K562 (cell line): ENCODE measurements around the gene AACS. TPM values are rescaled to one million over a fixed set of nuclear protein-coding genes. Genes with fewer than 3 reads are reported as not detected.

ENCODE experiments used
- ATAC-seq: fragments of 200-7000 bp; cut with Tn5 transposase; 3 replicates; pipeline ENCODE4 v1.9.1; 2020; ENCODE audit warnings: moderate library complexity
- BruUV-seq: library from RNA; stranded (reverse); fragments of 400-500 nt; replicated peaks from 2 replicates; lab custom pipeline; 2021; lab: Mats Ljungman, UMichigan
- CTCF ChIA-PET: fragments of 300-600 bp; formaldehyde crosslinking; extraction: SDS; loops from one replicate; lab custom pipeline; 2021; ENCODE audit warnings: low intra/inter-chr PET ratio; lab: Yijun Ruan, JAX
- POLR2A ChIA-PET: fragments of 300-600, 350-650 bp; sonication (Branson Sonifier 250); formaldehyde crosslinking; extraction: SDS; loops from one replicate; lab custom pipeline; 2021; ENCODE audit warnings: antibody characterized with exemption, inconsistent platforms; lab: Yijun Ruan, JAX
- DNase-seq, 4 experiments: peaks; one replicate each; pipeline versions ENCODE4 v3.0.0 to v3.0.0-alpha.2; 2011 to 2018; ENCODE audit warnings: low spot score in 3 of 4, mixed read lengths in 3 of 4; ENCODE audit errors: extremely low read depth in 1 of 4
- FAIRE-seq: peaks from 2 replicates; lab custom pipeline; 2011; peaks lifted over from hg19 to GRCh38; lab: Jason Lieb, UNC
- H2AFZ ChIP-seq: 2 replicates; pipeline ENCODE4 v1.6.0; 2011; ENCODE audit warnings: low read depth, low read length, control low read depth, inconsistent platforms
- H3K27ac ChIP-seq: fragments of 200-600 bp; 3 replicates; pipeline ENCODE4 v1.8.0; 2011; ENCODE audit warnings: low read depth, mild to moderate bottlenecking, control low read depth, inconsistent platforms, low read length, moderate library complexity, mixed read lengths; ENCODE audit errors: extremely low read depth
- H3K27me3 ChIP-seq, 2 experiments: fragments of 300-600 bp in 1 of 2; 2 replicates in 1 of 2; 3 replicates in 1 of 2; pipeline versions ENCODE4 v1.6.0 to v1.8.0; 2011; ENCODE audit warnings: inconsistent platforms in 2 of 2, low read length in 2 of 2, mild to moderate bottlenecking in 1 of 2, mixed read lengths in 1 of 2, moderate library complexity in 1 of 2; ENCODE audit not compliant: control insufficient read depth in 2 of 2, insufficient read depth in 2 of 2
- H3K36me3 ChIP-seq: fragments of 300-600 bp; 3 replicates; pipeline ENCODE4 v1.8.0; 2011; ENCODE audit warnings: mild to moderate bottlenecking, low read length, inconsistent platforms; ENCODE audit not compliant: control insufficient read depth, insufficient read depth
- H3K4me1 ChIP-seq, 2 experiments: fragments of 200-600 bp in 1 of 2; replicated peaks in 1 of 2; 2 replicates in 1 of 2; 3 replicates in 1 of 2; pipeline versions ENCODE4 v1.5.1 to v1.8.0; 2011; ENCODE audit warnings: inconsistent platforms in 2 of 2, low read length in 2 of 2, mild to moderate bottlenecking in 1 of 2, mixed read lengths in 1 of 2, moderate library complexity in 1 of 2; ENCODE audit not compliant: control insufficient read depth in 2 of 2, insufficient read depth in 2 of 2
- H3K4me2 ChIP-seq: 2 replicates; pipeline ENCODE4 v1.6.1; 2011; ENCODE audit warnings: low read length, control low read depth, inconsistent platforms, mixed read lengths; ENCODE audit not compliant: insufficient read depth
- H3K4me3 ChIP-seq: fragments of 200-600 bp; sonication (generic), shearing (Covaris generic); 2 replicates; pipeline ENCODE4 v1.5.1; 2016; ENCODE audit warnings: control low read depth, inconsistent platforms
- H3K79me2 ChIP-seq: fragments of 200-600 bp; 3 replicates; pipeline ENCODE4 v1.8.0; 2011; ENCODE audit warnings: low read length, inconsistent platforms; ENCODE audit not compliant: control insufficient read depth, insufficient read depth
- H3K9ac ChIP-seq, 2 experiments: 2 replicates each; pipeline versions ENCODE4 v1.6.0 to v1.6.1; 2011; ENCODE audit warnings: low read depth in 2 of 2, low read length in 2 of 2, control low read depth in 1 of 2, inconsistent platforms in 1 of 2, mild to moderate bottlenecking in 1 of 2, mixed read lengths in 1 of 2; ENCODE audit not compliant: insufficient read depth in 1 of 2
- H3K9me1 ChIP-seq: one replicate; pipeline ENCODE4 v1.6.0; 2011; ENCODE audit warnings: inconsistent platforms, mild to moderate bottlenecking, low read length, moderate library complexity; ENCODE audit not compliant: control insufficient read depth, insufficient read depth
- H3K9me3 ChIP-seq: replicated peaks from 2 replicates; pipeline ENCODE4 v1.5.1; 2011; ENCODE audit warnings: low read depth, low read length, inconsistent platforms; ENCODE audit not compliant: control insufficient read depth, insufficient read depth
- H4K20me1 ChIP-seq: replicated peaks from 2 replicates; pipeline ENCODE4 v1.6.1; 2011; ENCODE audit warnings: low read length, inconsistent platforms, mixed read lengths; ENCODE audit not compliant: control insufficient read depth, insufficient read depth
- HDAC3 ChIP-seq: fragments of 450-650 bp; IDR thresholded peaks from 2 replicates; pipeline ENCODE4 v1.6.1; 2018; ENCODE audit warnings: borderline replicate concordance, mild to moderate bottlenecking, moderate library complexity; ENCODE audit not compliant: partially characterized antibody
- HMBOX1 ChIP-seq: sonication (generic); IDR thresholded peaks from 2 replicates; pipeline ENCODE4 v1.6.1; 2016
- POU5F1 ChIP-seq: fragments of 150-350 bp; IDR thresholded peaks from 2 replicates; pipeline ENCODE4 v1.6.1; 2014; ENCODE audit warnings: borderline replicate concordance, low read length, low read depth, mild to moderate bottlenecking; ENCODE audit not compliant: partially characterized antibody
- SAP30 ChIP-seq: fragments of 200-600 bp; sonication (generic); IDR thresholded peaks from 2 replicates; pipeline ENCODE4 v1.6.1; 2012; ENCODE audit warnings: borderline replicate concordance, low read depth, mild to moderate bottlenecking, moderate library complexity, low read length, control low read depth, inconsistent platforms; ENCODE audit not compliant: insufficient read depth, poor library complexity, severe bottlenecking
- TARDBP ChIP-seq: fragments of 450-650 bp; IDR thresholded peaks from 2 replicates; pipeline ENCODE4 v1.6.1; 2016
- ZBTB40 ChIP-seq, 2 experiments: fragments of 450-650 bp in 1 of 2; sonication (generic) in 1 of 2; formaldehyde crosslinking in 1 of 2; IDR thresholded peaks; 2 replicates each; pipeline versions ENCODE4 v1.7.1 to v1.9.0; 2016 to 2022; ENCODE audit warnings: inconsistent platforms in 1 of 2, mild to moderate bottlenecking in 1 of 2, missing genetic modification reagents in 1 of 2
- ZNF24 ChIP-seq: fragments of 450-650 bp; IDR thresholded peaks from 2 replicates; pipeline ENCODE4 v1.6.1; 2016
- WGBS: fragments of 100-300 bp; shearing (Covaris generic); methylation state at CpG from one replicate; pipeline ENCODE4 v1.1.6; 2016; ENCODE audit warnings: low coverage, mixed read lengths; ENCODE audit not compliant: insufficient coverage; ENCODE audit errors: missing lambda C conversion rate; 5-methylcytosine and 5-hydroxymethylcytosine counted together
- in situ Hi-C: fragments of 300-500 bp; cut with MboI; formaldehyde crosslinking; loops from 4 replicates; pipeline ENCODE4 v1.15.0; 2018; ENCODE audit warnings: inconsistent platforms, mixed read lengths
- intact Hi-C: fragments of 100-400 bp; cut with micrococcal nuclease; formaldehyde crosslinking; loops from 2 replicates; pipeline ENCODE4 v1.14.2; 2022
- polyA plus RNA-seq, 8 experiments: library from polyadenylated mRNA; depleted of rRNA in 4 of 8; stranded (reverse) in 5 of 8; unstranded in 3 of 8; fragments of >200 nt; fragmentation: Nextera tagmentation in 2 of 8; fragmentation: Illumina TruSeq in 1 of 8; extraction: Ambion mirVana in 2 of 8; extraction: Trizol in 1 of 8; gene quantifications; 2 replicates each; pipeline versions ENCODE4 v1.2.1 to v1.2.3, GENCODE V29; 2011 to 2014; ENCODE audit warnings: inconsistent platforms in 1 of 8, missing spikeins in 1 of 8
- total RNA-seq, 7 experiments: library from RNA; depleted of rRNA in 6 of 7; stranded (reverse); fragments of >200 nt in 6 of 7; fragmentation: Illumina TruSeq in 2 of 7; extraction: Trizol in 2 of 7; gene quantifications; 2 replicates each; pipeline versions ENCODE4 v1.2.1 to v1.2.3, GENCODE V29; 2011 to 2021; ENCODE audit warnings: low replicate concordance in 1 of 7
- TF ChIP-seq, protein P1 (sequence below): fragments of 450-650 bp; IDR thresholded peaks from 2 replicates; pipeline ENCODE4 v1.6.1; 2016; ENCODE audit warnings: mild to moderate bottlenecking

AACS gene
- total and polyA plus RNA-seq, 9 of the 15 experiments (the other 6 are each of a cell fraction or from before 2014, with no cell fraction given), result 2.4 to 13.0 (median 6.0) TPM

DNA sequence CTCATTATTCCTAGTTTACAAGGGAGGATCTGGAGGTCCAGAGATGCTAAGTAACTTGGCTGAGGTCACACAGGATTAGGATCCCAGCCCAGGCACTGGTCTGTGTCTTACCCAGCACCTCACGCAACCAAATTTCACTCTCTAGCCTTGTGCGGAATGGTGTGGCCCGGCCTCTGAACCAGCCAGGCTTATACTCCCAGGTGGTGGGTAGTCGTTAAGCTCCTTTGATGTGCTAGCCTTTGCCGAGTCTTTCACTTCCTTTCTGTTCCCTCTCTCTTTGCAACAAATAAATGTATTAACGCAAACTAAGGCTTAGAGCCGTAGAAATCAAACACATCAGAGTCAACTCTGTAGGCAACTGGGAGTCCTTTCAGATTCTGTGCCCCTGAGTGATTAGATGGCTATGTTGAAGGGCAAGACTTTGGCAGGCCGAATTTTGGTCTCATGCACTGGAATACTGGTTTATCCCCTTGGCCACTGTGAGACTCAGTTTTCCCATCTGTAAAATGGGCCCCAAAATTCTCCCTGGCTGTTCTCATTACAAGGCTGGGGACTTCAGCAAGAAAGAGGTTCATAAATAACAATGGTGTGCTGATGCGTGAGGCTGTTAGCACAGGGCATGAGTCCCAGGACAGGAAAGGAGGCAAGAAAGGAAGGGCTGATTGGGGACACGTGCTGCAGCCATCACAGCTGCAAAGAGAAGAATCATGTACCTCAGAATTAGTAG, 126.3 kb downstream of the AACS start:
- Histone ChIP-seq H3K36me3 (no peaks in the 10 kb centered on the region), H3K4me2 (no peak overlapping the region), H3K79me2 (no peaks in the 10 kb centered on the region), H2AFZ (no peak overlapping the region), H3K9ac (no peak overlapping the region), H3K27ac (no peak overlapping the region), H3K9me1 (no peaks in the 10 kb centered on the region), H4K20me1 (peaks cover 4% of the 10 kb centered on the region; the same call in 1 of the 2 replicates), H3K27me3 (peaks cover 17 to 43% of the 10 kb centered on the region in 2 experiments; a peak in 4 of 5 replicates), H3K9me3 (no peaks in the 10 kb centered on the region), H3K4me3 (no peak overlapping the region), H3K4me1 (peaks cover 0 to 5% of the 10 kb centered on the region in 2 experiments; a peak in 2 of 5 replicates)
- ATAC-seq (no peak), DNase-seq (no peak), FAIRE-seq (no peak)
- in situ Hi-C loops, result no loop called here
- CTCF ChIA-PET, result no interaction called here
- WGBS, result 19% methylated on average over 10 of the region's 10 CpGs
- POLR2A ChIA-PET, result interaction anchor here (0.7 kb wide), 1 partner anchor 25 kb away, joined by 3 read pairs; no protein-coding TSS in a partner anchor
- intact Hi-C loops, result no loop called here
- no TSS peak for BruUV-seq
- TF ChIP-seq ZBTB40 (IDR thresholded peaks at IDR 0.05), result no peak
- TF ChIP-seq ZBTB40 (CRISPR knock-in tag; IDR thresholded peaks at IDR 0.05), result no peak
- TF ChIP-seq, protein P1, sequence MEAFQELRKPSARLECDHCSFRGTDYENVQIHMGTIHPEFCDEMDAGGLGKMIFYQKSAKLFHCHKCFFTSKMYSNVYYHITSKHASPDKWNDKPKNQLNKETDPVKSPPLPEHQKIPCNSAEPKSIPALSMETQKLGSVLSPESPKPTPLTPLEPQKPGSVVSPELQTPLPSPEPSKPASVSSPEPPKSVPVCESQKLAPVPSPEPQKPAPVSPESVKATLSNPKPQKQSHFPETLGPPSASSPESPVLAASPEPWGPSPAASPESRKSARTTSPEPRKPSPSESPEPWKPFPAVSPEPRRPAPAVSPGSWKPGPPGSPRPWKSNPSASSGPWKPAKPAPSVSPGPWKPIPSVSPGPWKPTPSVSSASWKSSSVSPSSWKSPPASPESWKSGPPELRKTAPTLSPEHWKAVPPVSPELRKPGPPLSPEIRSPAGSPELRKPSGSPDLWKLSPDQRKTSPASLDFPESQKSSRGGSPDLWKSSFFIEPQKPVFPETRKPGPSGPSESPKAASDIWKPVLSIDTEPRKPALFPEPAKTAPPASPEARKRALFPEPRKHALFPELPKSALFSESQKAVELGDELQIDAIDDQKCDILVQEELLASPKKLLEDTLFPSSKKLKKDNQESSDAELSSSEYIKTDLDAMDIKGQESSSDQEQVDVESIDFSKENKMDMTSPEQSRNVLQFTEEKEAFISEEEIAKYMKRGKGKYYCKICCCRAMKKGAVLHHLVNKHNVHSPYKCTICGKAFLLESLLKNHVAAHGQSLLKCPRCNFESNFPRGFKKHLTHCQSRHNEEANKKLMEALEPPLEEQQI, result no peak
- no peak for TF ChIP-seq POU5F1
- TF ChIP-seq HDAC3, result no peak
- TF ChIP-seq HMBOX1, result no peak
- TF ChIP-seq TARDBP, result no peak
- TF ChIP-seq SAP30, result no peak
- no peak for TF ChIP-seq ZNF24
